ENCODE measurements around the gene KCNS1.

The KCNS1 gene

DNA sequence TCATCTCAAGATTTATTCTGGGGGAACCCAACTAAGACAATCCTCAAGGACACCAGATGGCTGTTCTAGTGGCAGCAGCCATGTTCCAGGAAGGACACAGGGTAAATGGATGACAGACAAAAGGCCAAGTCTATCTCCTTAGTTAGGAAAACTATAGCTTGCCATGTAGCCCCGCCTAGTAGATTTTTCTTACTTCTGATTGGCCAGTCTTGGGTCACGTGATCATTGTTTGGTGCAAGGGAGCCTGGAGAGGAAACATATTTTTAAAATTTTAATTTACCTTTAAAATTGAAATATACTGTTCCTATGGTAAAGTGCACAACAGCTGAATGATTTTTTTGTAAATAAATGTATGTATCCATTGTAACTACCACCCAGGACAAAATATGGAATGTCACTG lies 4.4 kb upstream of the KCNS1 start:
- no peak for DNase-seq

DNA sequence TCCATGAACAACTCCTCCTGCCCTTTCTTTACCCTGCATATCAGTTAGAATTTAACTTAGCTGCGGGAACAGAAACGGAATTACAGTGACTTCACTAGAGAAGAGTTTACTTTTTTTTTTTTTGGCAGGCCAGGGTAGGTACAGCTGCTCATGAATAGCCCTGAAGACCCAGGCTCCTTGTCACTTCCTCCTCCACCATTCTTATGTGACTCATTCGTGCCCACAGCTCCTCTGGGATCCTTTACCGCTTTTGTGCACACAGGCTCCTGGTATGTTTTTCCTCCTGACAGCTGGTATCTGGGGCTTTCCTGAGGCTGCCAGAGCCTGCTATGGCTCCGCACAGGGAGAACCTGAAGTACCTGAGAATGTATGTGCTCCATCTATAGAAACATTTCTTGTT lies 3.9 kb upstream of the KCNS1 start:
- no peak for DNase-seq

DNA sequence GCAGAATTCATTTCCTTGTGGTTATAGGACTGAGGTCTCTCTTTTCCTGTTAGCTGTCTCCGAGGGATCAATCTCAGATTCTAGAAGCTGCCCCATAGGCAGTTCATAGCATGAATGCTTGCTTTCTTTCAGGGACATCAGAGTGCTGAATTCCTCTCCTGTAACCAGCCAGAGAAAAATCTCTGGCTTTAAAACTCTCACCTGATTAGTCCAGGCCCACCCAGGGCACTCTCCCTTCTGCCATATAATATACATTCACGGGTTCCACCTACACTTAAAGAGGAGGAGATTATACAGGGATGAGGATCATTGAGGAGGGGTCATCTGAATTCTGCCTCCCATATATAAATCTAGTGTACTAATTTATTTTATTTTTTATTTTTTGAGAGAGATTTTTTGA lies 2.1 kb upstream of the KCNS1 start:
- DNase-seq: no peak

DNA sequence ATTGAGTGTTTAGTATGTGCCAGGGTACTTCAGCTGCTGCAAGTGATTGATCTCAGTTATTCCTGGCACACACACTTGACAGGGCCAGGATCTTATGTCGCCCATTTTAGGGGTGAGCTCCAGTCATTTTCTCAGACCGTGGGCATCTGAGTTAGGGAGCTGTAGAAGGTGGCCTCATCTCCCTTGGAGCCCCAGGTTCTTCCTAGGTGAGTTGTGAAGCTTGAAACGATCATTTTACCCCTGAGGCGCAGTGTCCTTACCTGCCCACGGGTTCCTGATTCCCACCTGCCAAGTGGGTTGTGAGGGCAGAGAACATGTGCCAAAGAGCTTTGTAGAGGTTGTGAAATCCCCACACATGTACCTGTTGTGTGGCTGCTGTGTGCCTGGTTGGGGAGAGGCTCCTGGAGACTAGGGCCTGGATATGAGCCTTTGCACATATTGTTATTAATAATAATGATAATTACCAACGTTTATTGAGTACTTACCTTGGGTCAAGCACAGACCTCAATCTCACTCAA lies 465 bp upstream of the KCNS1 start:
- no peak for DNase-seq

DNA sequence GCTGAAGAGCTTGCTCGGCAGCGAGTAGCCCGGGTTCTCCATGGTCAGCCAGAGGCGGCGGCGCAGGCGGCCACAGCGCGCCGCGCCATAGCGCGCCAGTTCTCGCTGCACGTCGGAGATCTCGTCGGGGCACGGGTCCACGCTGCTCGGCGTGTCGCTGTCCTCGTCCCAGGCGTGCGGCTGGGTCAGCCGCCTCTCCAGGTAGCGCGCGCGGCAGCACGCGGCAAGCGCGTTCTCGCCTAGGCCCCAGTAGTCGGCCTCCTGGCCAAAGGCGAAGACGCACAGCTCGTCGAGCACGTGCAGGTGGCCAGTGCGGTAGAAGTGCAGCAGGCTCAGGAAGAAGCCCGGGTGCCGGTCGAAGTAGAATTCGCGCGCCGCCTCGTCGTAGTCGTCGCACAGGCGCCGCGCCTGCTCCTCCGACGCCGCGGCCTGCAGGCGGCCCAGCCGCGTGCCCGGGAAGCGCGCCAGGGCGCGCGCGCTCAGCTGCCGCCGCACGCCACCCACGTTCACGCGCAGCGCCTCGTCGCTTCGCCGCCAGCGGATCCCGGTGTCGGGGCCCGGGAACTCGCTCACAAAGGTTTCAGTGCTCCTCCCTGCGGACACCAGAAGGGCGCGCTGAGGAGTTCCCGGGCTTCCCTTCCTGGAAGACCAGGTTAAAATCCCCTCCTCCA lies 2.7 kb downstream of the KCNS1 start:
- no peak for DNase-seq

DNA sequence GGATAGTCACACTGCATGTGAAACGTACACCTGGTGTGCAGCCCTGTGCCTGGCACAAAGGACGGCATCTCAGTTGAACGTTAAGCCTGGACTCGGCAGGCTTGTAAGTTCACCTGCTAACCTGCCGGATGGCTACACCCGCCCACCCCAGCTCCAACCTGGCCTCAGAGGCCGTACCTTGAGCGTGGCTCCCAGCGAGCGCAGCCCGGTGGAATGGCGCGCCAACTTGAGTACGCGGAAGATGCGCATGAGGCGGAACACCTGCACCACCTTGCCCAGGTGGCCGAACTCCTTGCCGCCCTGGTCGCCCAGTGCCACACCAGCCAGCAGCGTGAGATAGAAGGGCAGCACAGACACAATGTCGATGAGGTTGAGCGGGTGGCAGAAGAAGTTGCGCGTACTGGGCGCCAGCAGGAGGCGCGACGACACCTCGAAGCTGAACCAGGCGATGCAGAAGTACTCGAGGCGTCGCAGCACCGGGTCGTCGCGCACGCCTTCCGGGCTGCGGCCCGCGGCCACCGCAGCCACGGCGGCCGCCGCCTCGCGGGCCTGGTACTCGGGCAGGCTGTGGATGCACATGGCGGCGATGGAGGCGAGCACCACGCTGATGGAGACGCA lies 3.3 kb downstream of the KCNS1 start:
- DNase-seq: peak in 1 of 4 experiments; percentile 9

DNA sequence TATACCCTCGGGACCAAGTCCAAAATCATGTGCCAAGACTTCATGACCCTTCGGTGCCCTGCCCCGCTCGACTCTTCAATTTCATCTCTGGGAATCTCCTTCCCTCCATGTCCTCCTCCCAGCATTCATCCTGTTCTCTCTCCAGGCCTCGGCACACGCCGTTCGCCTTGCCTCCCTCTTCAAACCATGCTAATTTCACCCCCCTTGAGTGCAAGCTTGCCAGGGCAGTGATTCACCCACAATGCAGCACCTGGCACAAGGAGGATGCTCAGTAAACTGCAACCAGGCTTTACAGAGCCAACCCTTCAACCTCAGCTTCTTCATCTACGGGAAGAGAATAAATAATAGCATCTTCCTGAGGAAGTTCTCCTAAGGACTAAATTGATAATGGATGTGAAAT lies 4.1 kb downstream of the KCNS1 start:
- no peak for DNase-seq

DNA sequence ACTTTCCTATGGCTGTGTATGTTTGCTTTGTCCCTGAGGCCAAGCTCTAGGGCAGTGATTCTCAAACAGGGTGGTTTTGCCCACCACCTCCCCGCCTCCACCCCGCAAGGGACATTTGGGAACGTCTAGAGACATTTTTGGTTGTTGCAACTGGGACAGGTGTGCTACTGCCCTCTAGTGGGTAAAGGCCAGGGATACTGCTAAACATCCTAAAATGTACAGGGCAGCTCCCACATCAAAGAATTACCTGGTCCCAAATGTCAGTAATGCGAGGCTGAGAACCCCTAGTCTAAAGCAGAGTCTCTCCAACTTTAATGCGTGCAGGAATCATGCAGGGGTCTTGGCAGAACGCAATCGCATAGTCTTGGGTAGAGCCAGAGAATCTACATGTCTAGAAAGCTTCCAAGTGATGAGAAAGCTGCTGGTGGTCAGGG lies 5.1 kb downstream of the KCNS1 start:
- peak in 2 of 4 experiments; percentile 17 to 29 for DNase-seq

DNA sequence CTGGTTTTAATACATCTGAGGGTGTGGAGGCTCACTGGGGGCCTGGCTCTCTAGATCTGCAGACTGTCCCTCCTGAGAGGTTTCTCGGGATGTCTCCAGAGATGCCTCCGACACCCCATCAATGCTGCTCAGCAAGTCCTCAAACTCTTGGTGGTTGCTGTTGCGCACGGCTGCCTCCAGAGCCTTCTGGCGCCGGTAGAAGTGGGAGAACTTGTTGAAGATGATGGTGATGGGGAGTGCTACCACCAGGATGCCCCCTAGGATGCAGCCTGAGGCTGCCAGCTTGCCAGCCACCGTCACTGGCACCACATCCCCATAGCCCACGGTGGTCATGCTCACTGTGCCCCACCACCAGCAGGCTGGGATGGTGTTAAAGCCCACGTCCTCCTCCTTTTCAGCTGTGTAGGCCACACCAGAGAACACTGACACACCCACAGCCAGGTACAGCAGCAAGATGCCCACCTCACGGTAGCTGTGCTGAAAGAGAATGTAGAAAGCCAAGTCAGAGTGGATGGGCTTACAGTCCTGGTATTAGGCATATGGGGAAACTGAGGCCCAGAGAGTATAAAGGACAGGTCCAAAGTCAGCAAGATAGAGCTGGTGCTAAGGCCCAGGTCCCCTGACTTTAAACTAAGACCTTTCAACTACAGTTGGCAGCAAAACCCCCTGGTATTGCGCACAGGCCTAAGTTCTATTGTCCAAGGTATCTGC lies 5.9 kb downstream of the KCNS1 start:
- no peak for DNase-seq

DNA sequence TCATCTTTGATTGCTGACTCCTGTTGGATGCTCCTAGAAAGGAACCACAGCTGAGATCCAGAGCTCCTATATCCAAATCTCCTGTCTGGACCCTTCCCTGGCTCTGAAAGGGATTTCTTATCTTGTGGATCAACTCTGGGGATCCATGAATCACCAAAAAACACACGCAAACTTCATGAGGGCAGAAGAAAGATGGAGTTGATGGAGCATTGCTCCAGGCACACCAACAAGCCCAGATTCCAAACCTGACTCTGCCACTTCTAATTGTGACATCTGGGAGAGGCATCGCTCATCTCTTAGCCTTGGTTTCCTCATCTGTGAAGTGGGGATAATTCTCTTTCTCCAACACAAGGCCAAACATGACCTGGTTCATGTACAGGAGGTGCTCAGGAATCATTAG lies 6.7 kb downstream of the KCNS1 start:
- DNase-seq: no peak

DNA sequence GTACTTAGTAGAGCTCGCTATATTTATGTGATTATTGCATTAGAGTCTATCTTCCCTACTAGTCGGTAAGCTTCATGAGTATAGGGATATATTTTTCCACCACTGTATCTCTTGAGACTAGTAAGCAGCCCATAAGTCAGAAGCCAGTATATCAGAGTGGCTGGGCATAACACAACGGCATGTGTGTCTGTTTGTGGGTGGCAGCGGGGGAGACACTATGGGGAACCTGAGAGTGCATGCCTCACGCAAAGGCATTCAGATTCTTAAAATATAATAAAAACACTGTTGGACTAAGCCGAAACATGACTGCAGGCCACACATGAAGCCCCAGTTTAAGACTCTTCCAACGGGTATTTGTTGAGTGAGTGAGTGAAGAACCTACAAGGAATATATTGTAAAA lies 8.0 kb downstream of the KCNS1 start:
- no peak for DNase-seq

DNA sequence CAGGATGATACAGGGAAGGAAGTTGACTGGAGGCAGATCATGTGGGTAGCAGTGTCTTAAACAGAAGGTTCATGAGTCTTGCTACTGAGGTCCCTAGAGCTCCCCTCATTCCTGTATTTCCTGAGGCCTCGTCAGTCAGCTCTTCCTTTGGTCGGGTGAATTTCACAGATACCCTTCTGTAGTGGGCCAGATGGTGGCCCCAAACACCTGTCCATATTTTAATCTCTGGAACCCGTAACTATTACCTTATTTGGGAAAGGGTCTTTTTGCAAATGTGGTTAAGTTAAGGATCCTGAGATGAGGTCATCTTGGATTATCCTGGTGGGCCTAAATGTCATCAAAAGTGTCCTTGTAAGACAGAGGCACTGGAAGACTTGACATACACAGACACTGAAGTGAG lies 9.6 kb downstream of the KCNS1 start:
- no peak for DNase-seq

DNA sequence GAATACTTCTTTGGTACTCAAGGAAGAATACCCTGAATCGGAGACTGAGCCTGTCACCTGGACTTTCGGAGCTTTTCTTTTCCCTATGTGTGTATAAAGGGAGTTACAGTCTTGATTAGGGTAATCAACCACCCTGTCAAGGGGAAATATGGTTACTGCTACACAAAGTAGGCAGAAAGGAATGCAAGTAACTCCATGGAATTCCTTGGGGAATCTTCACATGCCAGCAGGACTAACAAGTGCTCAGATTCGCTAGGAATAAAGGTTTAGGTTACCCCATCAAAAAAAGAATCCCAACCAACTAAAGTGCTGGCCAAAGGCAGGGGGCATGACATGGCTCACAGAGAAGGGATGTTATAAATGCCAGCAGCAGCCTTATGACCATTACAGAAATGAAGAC lies 10.4 kb downstream of the KCNS1 start:
- DNase-seq: no peak

DNA sequence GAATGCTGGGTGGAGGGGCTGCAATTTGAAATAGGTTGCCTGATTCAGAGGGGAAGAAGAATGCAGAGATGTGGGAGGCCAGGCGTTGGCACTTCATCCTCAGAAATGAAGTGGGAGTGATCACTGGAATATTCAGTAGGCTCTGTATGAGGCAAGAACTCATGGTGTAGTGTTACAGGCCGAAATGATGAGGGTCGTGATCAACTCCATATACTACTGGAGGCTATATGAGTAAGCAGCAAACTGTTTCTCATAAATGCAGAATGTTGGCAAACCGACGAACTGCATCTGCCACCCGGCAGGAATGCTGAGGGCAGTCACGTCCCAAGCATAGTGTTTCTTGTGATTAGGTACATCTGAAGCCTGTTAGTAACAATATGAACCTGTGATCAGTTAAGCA lies 12.7 kb downstream of the KCNS1 start:
- no peak for DNase-seq

DNA sequence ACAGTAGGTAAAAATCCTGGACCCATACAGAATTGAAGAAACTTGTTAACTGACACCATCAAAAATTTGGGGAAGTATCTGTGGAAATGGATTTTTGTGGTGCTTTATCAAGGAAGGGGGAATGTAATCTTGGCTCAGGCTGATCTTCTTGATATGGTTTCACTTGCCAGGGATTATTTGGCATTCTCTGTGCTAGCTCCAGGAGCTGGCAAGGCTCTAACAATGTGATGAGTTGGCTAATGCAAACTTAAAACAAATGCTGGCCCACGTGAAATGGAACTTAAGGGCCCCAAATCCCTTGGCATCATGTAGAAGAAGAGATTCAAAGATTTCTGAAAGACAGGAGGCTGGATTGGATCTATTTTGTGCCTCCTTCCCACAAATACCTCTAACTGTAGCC lies 13.1 kb downstream of the KCNS1 start:
- DNase-seq: no peak

DNA sequence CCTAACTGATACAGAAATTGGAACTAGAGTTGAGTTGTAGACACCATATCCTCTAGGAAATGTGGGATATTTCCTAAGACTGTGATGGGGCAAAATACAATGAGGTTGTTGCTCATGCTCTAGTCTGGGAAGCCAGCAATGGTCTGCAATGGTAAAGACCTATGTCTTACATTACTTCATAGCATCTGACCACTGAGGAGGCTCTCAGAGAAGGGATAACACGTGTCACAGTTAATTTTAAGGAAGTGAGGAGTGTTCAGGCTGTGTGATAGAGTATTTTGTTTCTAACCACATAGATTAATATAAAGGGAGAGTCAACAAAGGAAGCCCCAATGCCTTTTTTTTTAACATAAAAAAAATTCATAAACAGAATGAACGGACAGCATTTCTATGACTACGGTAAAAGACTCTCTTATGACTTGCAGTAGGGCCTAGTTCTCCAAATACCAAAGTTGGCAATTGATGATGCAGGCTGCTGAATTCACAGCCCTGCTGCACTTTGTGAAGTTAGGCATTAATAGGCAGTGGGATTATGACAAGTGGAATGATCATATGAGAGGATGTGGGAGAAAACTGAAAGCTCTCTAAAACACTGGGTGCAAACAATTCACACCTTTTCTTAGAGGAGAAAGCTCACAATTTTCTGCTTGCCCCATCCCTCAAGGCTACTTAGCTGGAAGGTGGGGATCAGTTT lies 13.7 kb downstream of the KCNS1 start:
- no peak for DNase-seq

DNA sequence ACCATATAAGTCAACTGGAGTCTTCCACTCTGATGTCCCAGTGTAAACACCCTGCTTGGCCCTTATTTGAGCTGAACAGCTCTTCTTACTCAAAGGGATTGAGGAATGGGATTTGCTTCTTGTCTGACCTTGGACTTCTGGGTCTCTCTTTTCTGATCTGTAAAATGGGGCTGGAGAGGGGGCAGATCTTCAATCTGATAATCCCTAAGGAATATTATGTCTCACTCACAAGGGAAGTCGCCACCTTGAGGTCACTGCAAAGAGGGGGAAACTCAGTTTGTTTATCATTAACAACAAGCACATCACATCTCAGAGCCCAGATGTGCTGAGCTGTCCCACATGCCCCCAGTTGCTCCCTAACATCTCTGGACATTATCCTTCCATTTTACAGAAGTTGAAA lies 15.1 kb downstream of the KCNS1 start:
- DNase-seq: no peak

DNA sequence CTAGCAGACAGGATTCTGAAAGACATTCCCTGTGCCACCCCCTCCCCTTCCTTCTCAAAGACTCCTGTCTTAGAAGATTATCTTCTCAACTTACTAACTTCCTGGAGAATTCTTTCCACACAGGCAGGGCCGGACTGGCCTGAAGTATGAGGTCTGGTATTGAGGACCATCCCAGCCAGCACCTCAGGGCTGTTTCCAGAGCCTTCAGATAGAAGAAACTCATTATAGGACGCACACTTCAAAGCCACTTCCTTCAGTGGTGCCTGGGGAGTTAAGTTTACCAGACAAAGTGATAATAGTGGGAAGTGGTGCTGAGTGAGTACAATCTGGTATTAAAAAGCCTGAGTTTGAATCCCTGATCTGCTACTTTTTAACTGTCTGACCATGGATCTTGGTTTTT lies 15.6 kb downstream of the KCNS1 start:
- DNase-seq: no peak

DNA sequence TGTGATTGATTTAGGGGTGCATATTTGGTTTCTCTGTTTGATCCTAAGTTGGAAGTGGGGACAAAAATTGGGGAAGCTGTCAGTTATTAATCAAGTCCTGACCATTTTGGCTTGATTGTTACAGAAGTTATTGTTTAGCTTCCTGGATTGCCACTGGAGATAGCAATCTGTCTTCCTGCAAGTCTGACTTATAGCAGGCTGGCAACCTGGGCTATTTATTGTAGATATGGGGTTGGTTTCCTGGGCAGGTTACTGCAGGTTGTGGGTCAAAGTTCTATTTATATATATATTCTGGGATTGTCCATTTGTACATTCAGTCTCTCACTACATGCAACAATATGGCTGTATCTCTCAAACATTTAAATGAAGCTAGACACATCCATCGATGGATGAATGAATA lies 17.8 kb downstream of the KCNS1 start:
- no peak for DNase-seq

DNA sequence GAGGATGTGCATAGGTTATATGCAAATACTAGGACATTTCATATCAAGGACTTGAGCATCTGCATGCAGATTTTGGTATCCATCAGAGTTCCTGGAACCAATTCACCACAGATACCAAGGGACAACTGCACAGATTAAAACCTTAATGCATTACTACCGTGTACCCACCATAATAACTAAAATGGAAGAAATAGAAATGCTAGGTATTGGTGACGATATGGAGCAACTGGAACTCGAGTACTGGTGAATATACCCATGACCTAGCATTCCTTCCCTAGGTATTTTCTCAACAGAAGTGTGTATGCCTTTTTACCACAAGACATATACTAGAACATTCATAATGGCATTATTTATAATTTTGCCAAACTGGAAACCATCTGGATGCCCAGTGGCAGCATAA lies 18.5 kb downstream of the KCNS1 start:
- no peak for DNase-seq

DNA sequence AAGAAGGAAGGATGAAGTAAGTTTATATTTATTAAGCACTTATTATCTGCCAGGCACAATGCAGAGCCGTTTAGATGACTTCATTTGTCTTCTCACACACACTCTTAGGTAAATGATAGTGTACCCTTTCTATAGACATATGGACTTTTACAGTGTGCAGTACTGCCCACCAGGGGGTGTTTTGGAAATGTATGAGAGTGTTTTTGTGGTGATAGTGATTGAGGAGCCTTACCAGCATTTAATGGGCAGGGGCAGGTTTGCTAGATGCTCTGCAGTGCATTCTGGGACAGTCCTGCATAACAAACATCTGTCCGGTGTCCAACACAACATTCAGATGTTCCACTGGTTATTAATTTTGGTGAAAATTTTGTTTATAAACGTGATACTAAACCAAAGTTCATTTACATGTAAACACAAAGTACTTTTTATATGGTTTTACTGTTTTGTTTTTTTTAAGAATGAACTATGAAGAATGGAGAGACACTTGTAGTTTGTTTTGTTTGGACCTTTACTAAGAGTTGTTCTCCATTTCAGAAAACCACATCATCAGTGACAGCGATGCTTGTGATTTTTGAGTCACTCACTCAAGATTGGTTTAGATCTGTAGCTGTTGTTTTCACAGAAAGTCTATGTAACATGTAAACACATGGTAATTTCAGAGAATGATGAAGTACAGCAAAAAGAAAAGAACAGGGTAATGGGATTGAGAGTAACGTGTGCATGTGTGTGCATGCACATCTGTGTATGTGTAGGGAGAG lies 19.9 kb downstream of the KCNS1 start:
- no peak for DNase-seq

DNA sequence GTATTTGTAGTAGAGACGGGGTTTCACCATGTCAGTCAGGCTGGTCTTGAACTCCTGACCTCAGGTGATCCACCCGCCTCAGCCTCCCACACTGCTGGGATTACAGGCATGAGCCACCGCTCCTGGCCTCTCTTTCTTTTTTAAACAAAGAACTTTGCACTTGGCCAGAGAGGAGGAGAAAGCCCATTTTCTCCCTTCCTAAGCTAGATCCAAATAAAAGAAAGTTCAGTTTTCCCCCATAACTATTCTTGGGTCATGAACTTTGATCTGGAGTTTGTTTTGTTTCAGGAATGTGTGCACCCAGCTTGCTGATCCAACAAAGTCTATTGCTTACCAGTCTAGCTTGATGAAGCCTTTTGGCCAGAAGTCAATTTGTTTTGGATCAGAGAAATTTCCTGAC lies 23.4 kb downstream of the KCNS1 start:
- DNase-seq: no peak

DNA sequence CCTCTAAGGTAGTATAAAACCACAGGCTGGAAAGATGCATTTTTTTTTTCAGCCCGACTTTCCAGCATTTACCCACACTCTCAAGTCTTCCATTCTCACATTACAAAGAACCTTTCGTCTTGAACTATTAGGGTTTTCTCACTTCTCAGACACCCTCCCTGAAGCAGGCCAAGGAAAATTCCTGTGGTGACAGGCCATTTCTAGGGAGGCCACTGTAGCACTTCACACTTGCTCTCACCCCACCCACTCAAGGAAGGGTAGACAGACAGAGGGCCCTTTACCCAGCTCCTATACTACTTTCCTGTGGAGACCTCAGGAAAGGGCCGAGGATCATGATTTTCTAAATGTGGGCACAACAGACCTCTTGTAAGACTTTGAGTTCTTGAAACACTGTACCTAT lies 27.7 kb downstream of the KCNS1 start:
- DNase-seq: no peak
